ENCODE results near the gene FSD1L. TPM values are rescaled to one million over a fixed set of nuclear protein-coding genes. Genes with fewer than 3 reads are reported as not detected.
A peak's percentile ranks its signal among the peaks of the same experiment; 100 is the strongest.
"Not testable (repeated sequence)": the region's sequence is repeated elsewhere in the genome, so short reads cannot be mapped to it uniquely, and the experiment has no call there.

The FSD1L gene
- total RNA-seq, 1 experiment from 2014 or later = 1.6 TPM

DNA sequence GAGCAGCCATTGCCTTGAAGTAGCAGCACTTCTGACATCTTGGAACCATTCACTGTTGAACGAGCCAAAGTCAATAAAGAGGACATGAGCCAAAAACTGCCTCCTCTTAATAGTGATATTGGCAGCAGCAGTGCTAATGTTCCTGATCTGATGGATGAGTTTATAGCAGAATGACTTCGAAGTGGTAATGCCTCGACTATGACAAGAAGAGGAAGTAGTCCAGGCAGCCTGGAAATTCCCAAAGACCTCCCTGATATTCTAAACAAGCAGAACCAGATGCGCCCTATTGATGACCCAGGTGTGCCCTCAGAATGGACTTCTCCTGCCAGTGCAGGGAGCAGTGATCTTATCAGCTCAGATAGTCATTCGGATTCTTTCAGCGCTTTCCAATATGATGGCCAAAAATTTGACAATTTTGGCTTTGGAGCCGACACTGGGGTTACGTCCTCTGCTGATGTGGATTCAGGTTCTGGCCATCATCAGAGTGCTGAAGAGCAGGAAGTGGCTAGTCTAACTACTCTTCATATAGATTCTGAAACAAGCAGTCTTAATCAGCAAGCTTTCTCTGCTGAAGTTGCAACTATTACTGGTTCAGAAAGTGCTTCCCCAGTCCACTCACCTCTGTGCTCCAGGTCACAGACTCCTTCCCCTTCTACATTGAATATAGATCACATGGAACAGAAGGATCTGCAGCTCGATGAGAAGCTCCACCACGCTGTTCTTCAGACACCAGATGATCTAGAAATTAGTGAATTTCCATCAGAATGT lies 75.0 kb downstream of the FSD1L start:
- not testable (repeated sequence) for H2AFZ ChIP-seq (ENCODE audit: low read length); H3K9ac ChIP-seq (ENCODE audit: low read length); H3K4me1 ChIP-seq (ENCODE audit: low read length); H3K27me3 ChIP-seq (ENCODE audit: low read length); H3K27ac ChIP-seq (ENCODE audit: low read length); H3K79me2 ChIP-seq (ENCODE audit: low read length); H4K20me1 ChIP-seq (ENCODE audit: insufficient read depth, low read depth, low read length); H3K9me3 ChIP-seq (ENCODE audit: low read length); H3K4me3 ChIP-seq (ENCODE audit: low read length); H3K36me3 ChIP-seq (ENCODE audit: insufficient read depth, low read length); H3K4me2 ChIP-seq (ENCODE audit: low read depth, low read length, poor library complexity, severe bottlenecking); DNase-seq; H3K9me2 ChIP-seq (replicated peaks; ENCODE audit: insufficient read depth, low read length)

DNA sequence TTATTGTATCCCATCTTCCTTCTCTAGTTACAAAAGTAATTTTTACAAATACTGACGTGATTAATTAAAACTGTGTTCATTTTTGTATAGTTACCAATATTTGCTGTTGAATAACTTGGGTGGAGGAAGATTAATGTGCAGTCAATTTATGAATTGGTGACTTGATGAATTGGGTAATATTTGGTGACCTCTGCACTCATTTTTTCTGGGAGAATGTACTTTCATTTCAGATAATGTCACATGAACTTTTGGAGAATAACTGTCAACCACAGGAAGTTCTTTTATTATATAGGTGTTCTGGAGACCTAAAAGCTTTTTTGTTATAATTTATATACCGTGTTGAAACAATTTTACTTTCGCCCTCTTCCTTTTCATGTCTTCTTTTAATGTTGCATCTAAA lies 83.7 kb downstream of the FSD1L start:
- Histone ChIP-seq H3K27me3 (ENCODE audit: low read length) (no peaks in the 10 kb centered on the region), H2AFZ (ENCODE audit: low read length) (no peak overlapping the region), H3K27ac (ENCODE audit: low read length) (no peak overlapping the region), H3K4me1 (ENCODE audit: low read length) (peaks cover 23% of the 10 kb centered on the region), H3K9ac (ENCODE audit: low read length) (no peak overlapping the region), H3K36me3 (ENCODE audit: insufficient read depth, low read length) (no peaks in the 10 kb centered on the region), H4K20me1 (ENCODE audit: insufficient read depth, low read depth, low read length) (no peaks in the 10 kb centered on the region), H3K4me3 (ENCODE audit: low read length) (no peak overlapping the region), H3K9me3 (ENCODE audit: low read length) (no peaks in the 10 kb centered on the region), H3K79me2 (ENCODE audit: low read length) (no peaks in the 10 kb centered on the region), H3K4me2 (ENCODE audit: low read depth, low read length, poor library complexity, severe bottlenecking) (no peak overlapping the region), H3K9me2 (replicated peaks; ENCODE audit: insufficient read depth, low read length) (no peaks in the 10 kb centered on the region)
- DNase-seq = no peak

DNA sequence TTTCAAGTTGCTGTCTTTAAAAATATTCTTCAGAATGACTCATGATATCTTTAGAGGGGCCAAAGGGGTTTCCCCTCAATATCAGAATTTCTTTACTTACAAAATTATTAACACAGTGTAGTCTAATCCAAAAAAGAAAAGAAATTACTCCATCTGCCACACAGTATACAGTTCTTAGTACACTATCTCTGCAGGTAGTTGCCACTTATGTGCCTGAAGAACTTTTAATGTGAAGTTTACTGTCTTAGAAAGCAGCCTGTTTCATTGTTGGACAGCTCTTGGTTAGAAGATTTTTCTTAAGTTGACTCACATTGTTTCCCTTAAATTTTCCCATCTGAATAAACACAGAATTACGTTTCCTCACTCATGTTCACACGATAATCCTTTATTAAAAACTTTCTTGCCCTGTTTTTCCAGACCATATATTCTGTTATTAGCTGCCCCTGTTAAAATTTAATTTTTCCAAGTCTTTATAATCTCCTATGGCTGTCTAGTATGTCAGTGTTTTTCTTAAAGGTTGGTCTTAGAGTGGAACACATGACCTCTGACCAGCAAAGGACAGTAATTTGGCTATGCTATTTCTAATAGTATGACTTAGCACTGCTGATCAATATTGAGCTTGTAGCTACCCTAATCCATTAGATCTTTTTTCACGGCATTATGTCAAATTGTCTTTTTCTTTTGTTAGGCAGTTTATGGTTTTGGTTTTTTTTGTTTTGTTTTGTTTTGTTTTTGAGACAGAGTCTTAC lies 88.3 kb downstream of the FSD1L start:
- no peak overlapping the region for H3K9ac ChIP-seq (ENCODE audit: low read length)
- no peak overlapping the region for H3K4me2 ChIP-seq (ENCODE audit: low read depth, low read length, poor library complexity, severe bottlenecking)
- H3K9me3 ChIP-seq (ENCODE audit: low read length) = no peaks in the 10 kb centered on the region
- H3K9me2 ChIP-seq (replicated peaks; ENCODE audit: insufficient read depth, low read length) = no peaks in the 10 kb centered on the region
- H3K4me3 ChIP-seq (ENCODE audit: low read length) = no peak overlapping the region
- no peak overlapping the region for H2AFZ ChIP-seq (ENCODE audit: low read length)
- H3K79me2 ChIP-seq (ENCODE audit: low read length) = no peaks in the 10 kb centered on the region
- no peak overlapping the region for H3K27ac ChIP-seq (ENCODE audit: low read length)
- H3K4me1 ChIP-seq (ENCODE audit: low read length) = peaks cover 18% of the 10 kb centered on the region
- H3K36me3 ChIP-seq (ENCODE audit: insufficient read depth, low read length) = no peaks in the 10 kb centered on the region
- H3K27me3 ChIP-seq (ENCODE audit: low read length) = no peaks in the 10 kb centered on the region
- H4K20me1 ChIP-seq (ENCODE audit: insufficient read depth, low read depth, low read length) = no peaks in the 10 kb centered on the region
- no peak for DNase-seq

DNA sequence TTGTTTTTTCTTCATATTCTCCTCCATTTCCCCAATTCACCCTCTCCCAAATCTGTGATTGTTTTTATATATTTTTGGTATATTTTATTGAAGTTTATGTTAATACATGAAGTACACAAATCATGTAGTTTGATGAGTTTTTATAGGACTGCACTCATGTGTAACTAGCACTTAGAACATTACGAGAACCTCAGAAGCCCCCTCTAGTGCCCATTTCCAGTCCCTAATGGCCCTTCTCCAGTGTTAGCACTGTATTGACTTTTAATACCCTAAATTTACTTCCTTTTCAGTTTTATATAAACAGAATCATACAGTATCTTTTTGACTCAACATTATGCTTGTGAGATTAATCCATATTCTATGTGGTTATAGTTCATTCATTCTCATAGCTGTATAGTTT lies 91.6 kb downstream of the FSD1L start:
- no peaks in the 10 kb centered on the region for H3K9me2 ChIP-seq (replicated peaks; ENCODE audit: insufficient read depth, low read length)

DNA sequence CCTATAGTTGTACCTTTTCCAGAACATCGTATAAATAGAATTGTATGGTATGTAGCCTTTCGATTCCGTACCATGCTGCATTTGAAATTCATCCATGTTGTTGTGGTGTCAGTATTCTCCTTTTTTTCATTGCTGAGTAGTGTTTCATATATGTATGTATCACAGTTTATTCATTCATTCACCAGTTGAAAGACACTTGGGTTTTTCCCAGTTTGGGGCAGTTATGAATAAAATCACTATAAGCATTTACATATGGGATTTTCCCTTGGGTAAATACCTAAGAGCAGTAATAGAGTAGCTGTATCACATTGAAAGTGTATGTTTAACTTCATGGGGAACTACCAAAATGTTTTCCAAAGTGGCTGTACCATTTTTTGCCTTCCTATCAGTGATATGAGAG lies 94.0 kb downstream of the FSD1L start:
- no peak for DNase-seq
- no peaks in the 10 kb centered on the region for H3K9me3 ChIP-seq (ENCODE audit: low read length)
- H3K4me1 ChIP-seq (ENCODE audit: low read length) = no peaks in the 10 kb centered on the region
- H2AFZ ChIP-seq (ENCODE audit: low read length) = no peak overlapping the region
- H3K4me3 ChIP-seq (ENCODE audit: low read length) = no peak overlapping the region
- no peaks in the 10 kb centered on the region for H3K27me3 ChIP-seq (ENCODE audit: low read length)
- H4K20me1 ChIP-seq (ENCODE audit: insufficient read depth, low read depth, low read length) = no peaks in the 10 kb centered on the region
- H3K79me2 ChIP-seq (ENCODE audit: low read length) = no peaks in the 10 kb centered on the region
- no peak overlapping the region for H3K27ac ChIP-seq (ENCODE audit: low read length)
- no peak overlapping the region for H3K4me2 ChIP-seq (ENCODE audit: low read depth, low read length, poor library complexity, severe bottlenecking)
- H3K9ac ChIP-seq (ENCODE audit: low read length) = no peak overlapping the region
- no peaks in the 10 kb centered on the region for H3K9me2 ChIP-seq (replicated peaks; ENCODE audit: insufficient read depth, low read length)
- H3K36me3 ChIP-seq (ENCODE audit: insufficient read depth, low read length) = no peaks in the 10 kb centered on the region

More for the DNA sequence above, 91.6 kb downstream of the FSD1L start:
- H3K4me1 ChIP-seq (ENCODE audit: low read length) = no peaks in the 10 kb centered on the region
- H3K36me3 ChIP-seq (ENCODE audit: insufficient read depth, low read length) = no peaks in the 10 kb centered on the region
- H3K79me2 ChIP-seq (ENCODE audit: low read length) = no peaks in the 10 kb centered on the region
- no peak overlapping the region for H3K4me3 ChIP-seq (ENCODE audit: low read length)
- peak; percentile 59 for DNase-seq
- no peak overlapping the region for H3K4me2 ChIP-seq (ENCODE audit: low read depth, low read length, poor library complexity, severe bottlenecking)
- no peak overlapping the region for H2AFZ ChIP-seq (ENCODE audit: low read length)
- H3K27me3 ChIP-seq (ENCODE audit: low read length) = no peaks in the 10 kb centered on the region
- no peaks in the 10 kb centered on the region for H3K9me3 ChIP-seq (ENCODE audit: low read length)
- H4K20me1 ChIP-seq (ENCODE audit: insufficient read depth, low read depth, low read length) = no peaks in the 10 kb centered on the region
- H3K27ac ChIP-seq (ENCODE audit: low read length) = no peak overlapping the region
- H3K9ac ChIP-seq (ENCODE audit: low read length) = no peak overlapping the region

DNA sequence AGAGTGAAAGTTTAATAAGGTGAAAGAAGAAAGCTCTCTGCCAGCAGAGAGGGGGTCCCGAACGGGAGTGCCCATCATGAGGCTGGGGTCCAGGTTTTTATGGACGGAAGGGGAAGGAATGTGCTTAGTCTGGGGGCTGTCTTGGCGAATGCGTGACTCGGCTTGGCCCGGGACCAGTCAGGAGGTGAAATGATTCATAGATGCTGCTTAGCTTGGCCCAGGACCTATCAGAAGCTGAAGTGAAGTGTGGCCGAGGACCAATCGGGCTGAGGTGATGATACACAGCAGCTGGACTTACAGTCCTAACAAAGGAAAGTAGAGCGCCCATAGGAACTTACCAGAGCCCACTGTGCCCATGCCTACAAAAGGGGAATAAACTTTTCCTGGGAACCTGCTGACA lies 106.2 kb downstream of the FSD1L start:
- H2AFZ ChIP-seq (ENCODE audit: low read length) = no peak overlapping the region
- no peak overlapping the region for H3K27ac ChIP-seq (ENCODE audit: low read length)
- H3K9me2 ChIP-seq (replicated peaks; ENCODE audit: insufficient read depth, low read length) = no peaks in the 10 kb centered on the region
- H3K4me1 ChIP-seq (ENCODE audit: low read length) = peaks cover 13% of the 10 kb centered on the region
- H4K20me1 ChIP-seq (ENCODE audit: insufficient read depth, low read depth, low read length) = no peaks in the 10 kb centered on the region
- no peak overlapping the region for H3K4me2 ChIP-seq (ENCODE audit: low read depth, low read length, poor library complexity, severe bottlenecking)
- no peak overlapping the region for H3K9ac ChIP-seq (ENCODE audit: low read length)
- H3K4me3 ChIP-seq (ENCODE audit: low read length) = no peak overlapping the region
- H3K27me3 ChIP-seq (ENCODE audit: low read length) = no peaks in the 10 kb centered on the region
- H3K79me2 ChIP-seq (ENCODE audit: low read length) = peaks cover 9% of the 10 kb centered on the region
- no peak for DNase-seq
- no peaks in the 10 kb centered on the region for H3K36me3 ChIP-seq (ENCODE audit: insufficient read depth, low read length)
- no peaks in the 10 kb centered on the region for H3K9me3 ChIP-seq (ENCODE audit: low read length)

DNA sequence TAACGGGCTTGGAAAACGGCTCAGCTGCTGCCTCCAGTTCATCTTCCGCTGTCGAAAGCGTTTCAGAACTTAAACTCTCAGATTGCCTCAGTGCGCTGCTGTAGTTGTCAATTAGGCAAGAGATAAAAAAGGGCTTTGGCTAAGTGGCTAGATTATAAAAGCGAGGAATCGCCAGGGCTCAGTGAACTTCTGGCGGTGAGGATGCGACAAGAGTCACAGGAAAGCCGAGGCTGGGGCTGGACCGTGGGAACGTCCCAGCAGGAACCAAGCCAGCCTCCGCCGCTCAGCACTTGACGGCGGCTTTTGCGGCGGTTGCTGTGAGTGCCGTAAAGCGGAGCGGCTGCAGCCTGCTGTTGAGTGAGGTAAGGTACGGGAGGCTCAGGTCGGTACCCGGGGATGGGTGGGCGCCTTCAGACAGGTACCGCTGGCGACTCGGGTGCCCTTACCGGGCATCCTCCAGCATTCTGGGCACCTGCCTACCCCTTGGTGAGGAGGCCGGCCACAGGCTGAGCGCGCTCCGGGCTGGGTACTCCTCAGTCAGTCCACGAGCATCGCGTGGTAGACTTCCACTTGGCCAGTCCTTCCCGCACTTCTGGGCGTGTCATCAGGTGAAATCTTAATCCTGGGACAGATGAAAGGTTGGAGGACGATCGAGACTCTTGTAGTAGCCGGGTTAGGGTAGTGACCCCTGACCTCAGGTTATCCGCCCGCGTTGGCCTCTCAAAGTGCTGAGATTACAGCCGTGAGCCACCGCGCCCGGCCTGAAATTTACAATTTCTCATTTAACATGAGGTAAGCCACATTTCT lies 110.2 kb downstream of the FSD1L start, which contains the start of gene FKTN:
Gene FKTN, plus strand, starts transcription at position 328 of the 807 bp plus-strand sequence. CDS start 16,902 bp downstream, outside the sequence.
- H3K9me2 ChIP-seq (replicated peaks; ENCODE audit: insufficient read depth, low read length) = no peaks in the 10 kb centered on the region

DNA sequence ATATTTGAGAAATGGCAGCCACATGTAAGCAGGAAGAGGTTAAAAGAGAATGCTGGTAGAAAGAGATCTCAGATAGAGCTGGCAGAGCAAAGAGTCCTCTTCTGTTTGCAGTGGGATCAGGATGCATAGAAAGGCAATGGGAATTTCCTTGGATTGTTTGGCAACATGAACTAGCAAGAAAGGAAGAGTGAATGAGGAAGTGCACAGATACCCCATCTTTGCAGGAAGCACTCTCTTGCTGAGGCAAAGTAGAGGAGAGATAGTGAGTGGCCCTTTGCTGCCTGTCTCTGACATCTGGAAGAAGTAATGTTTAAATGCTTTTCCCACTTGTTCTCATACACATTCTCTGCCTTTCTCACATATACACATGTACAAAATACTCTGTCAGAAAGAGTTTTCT lies 124.6 kb downstream of the FSD1L start:
- Histone ChIP-seq H3K9me2 (replicated peaks; ENCODE audit: insufficient read depth, low read length) (no peaks in the 10 kb centered on the region), H3K4me3 (ENCODE audit: low read length) (no peak overlapping the region), H3K36me3 (ENCODE audit: insufficient read depth, low read length) (peaks cover 8% of the 10 kb centered on the region), H3K27ac (ENCODE audit: low read length) (no peak overlapping the region), H4K20me1 (ENCODE audit: insufficient read depth, low read depth, low read length) (no peaks in the 10 kb centered on the region), H3K27me3 (ENCODE audit: low read length) (no peaks in the 10 kb centered on the region), H3K4me1 (ENCODE audit: low read length) (no peaks in the 10 kb centered on the region; the same call in 1 of the 2 replicates), H3K9ac (ENCODE audit: low read length) (no peak overlapping the region), H3K79me2 (ENCODE audit: low read length) (no peaks in the 10 kb centered on the region), H3K4me2 (ENCODE audit: low read depth, low read length, poor library complexity, severe bottlenecking) (no peak overlapping the region), H3K9me3 (ENCODE audit: low read length) (no peaks in the 10 kb centered on the region), H2AFZ (ENCODE audit: low read length) (no peak overlapping the region)
- no peak for DNase-seq

More for the DNA sequence above, 110.2 kb downstream of the FSD1L start, which contains the start of gene FKTN:
- Histone ChIP-seq H3K36me3 (ENCODE audit: insufficient read depth, low read length) (peaks cover 12% of the 10 kb centered on the region; the same call in 1 of the 2 replicates), H4K20me1 (ENCODE audit: insufficient read depth, low read depth, low read length) (no peaks in the 10 kb centered on the region), H3K27ac (ENCODE audit: low read length) (no peak within 1 kb of the TSS), H3K4me3 (ENCODE audit: low read length) (peak within 1 kb of the TSS; percentile 84), H3K4me2 (ENCODE audit: low read depth, low read length, poor library complexity, severe bottlenecking) (peak within 1 kb of the TSS; percentile 85), H3K9ac (ENCODE audit: low read length) (peak within 1 kb of the TSS; percentile 77), H3K4me1 (ENCODE audit: low read length) (peaks cover 16% of the 10 kb centered on the region), H3K27me3 (ENCODE audit: low read length) (no peaks in the 10 kb centered on the region), H2AFZ (ENCODE audit: low read length) (peak within 1 kb of the TSS; percentile 94), H3K9me3 (ENCODE audit: low read length) (peaks cover 17% of the 10 kb centered on the region), H3K79me2 (ENCODE audit: low read length) (peaks cover 10% of the 10 kb centered on the region)
- peak; percentile 94 for DNase-seq
